HepG2 (cell line): ENCODE measurements around the gene AK6. TPM values are rescaled to one million over a fixed set of nuclear protein-coding genes. Genes with fewer than 3 reads are reported as not detected.

Experiments used
- ATAC-seq: fragments of 200-7000 bp; cut with Tn5 transposase; 3 replicates; pipeline ENCODE4 v1.9.1; 2020; ENCODE audit warnings: mild to moderate bottlenecking, moderate library complexity
- BruUV-seq: library from RNA; stranded (reverse); fragments of 400-500 nt; replicated peaks from 2 replicates; lab custom pipeline; 2021; lab: Mats Ljungman, UMichigan
- CTCF ChIA-PET: fragments of 300-600 bp; formaldehyde crosslinking; extraction: SDS; loops from one replicate; lab custom pipeline; 2021; ENCODE audit warnings: low total read pairs, inconsistent platforms, low intra/inter-chr PET ratio; lab: Yijun Ruan, JAX
- POLR2A ChIA-PET: fragments of 350-600 bp; sonication (Branson Sonifier 250); formaldehyde crosslinking; loops from one replicate; lab custom pipeline; 2020; ENCODE audit warnings: antibody characterized with exemption, inconsistent platforms; lab: Yijun Ruan, JAX
- DNase-seq: peaks from one replicate; pipeline ENCODE4 v3.0.0-alpha.2; 2015; ENCODE audit warnings: low spot score
- FAIRE-seq: peaks from 3 replicates; lab custom pipeline; 2011; peaks lifted over from hg19 to GRCh38; lab: Jason Lieb, UNC
- H2AFZ ChIP-seq: one replicate; pipeline ENCODE4 v1.6.1; 2011; ENCODE audit warnings: low read length, inconsistent platforms
- H3K27ac ChIP-seq: fragments of 300-600 bp; 3 replicates; pipeline ENCODE4 v1.8.0; 2011; ENCODE audit warnings: mixed run types, mild to moderate bottlenecking, mixed read lengths, low read length, inconsistent platforms; ENCODE audit not compliant: insufficient read depth; ENCODE audit errors: extremely low read length
- H3K27me3 ChIP-seq, 2 experiments: fragments of 200-600 bp in 1 of 2; 2 replicates in 1 of 2; 3 replicates in 1 of 2; pipeline versions ENCODE4 v1.6.0 to v1.8.0; 2011; ENCODE audit warnings: low read length in 2 of 2, mild to moderate bottlenecking in 2 of 2, moderate library complexity in 2 of 2, inconsistent platforms in 1 of 2; ENCODE audit not compliant: insufficient read depth in 2 of 2, control insufficient read depth in 1 of 2
- H3K36me3 ChIP-seq, 2 experiments: fragments of 200-600 bp in 1 of 2; replicated peaks in 1 of 2; 2 replicates in 1 of 2; 3 replicates in 1 of 2; pipeline versions ENCODE4 v1.5.1 to v1.8.0; 2011; ENCODE audit warnings: low read length in 2 of 2, inconsistent platforms in 1 of 2; ENCODE audit not compliant: insufficient read depth in 2 of 2, control insufficient read depth in 1 of 2
- H3K4me1 ChIP-seq: 2 replicates; pipeline ENCODE4 v1.5.1; 2012; ENCODE audit warnings: low read length, inconsistent platforms; ENCODE audit not compliant: insufficient read depth
- H3K4me2 ChIP-seq: 2 replicates; pipeline ENCODE4 v1.6.0; 2011; ENCODE audit warnings: low read depth, low read length, inconsistent platforms
- H3K4me3 ChIP-seq, 3 experiments: fragments of 200-600 bp in 1 of 3; sonication (generic), shearing (Covaris generic) in 1 of 3; replicated peaks in 1 of 3; 2 replicates each; pipeline ENCODE4 v1.5.1; 2011 to 2016; ENCODE audit warnings: low read length in 3 of 3, inconsistent platforms in 2 of 3, low read depth in 2 of 3, mild to moderate bottlenecking in 2 of 3, control low read depth in 1 of 3, mixed read lengths in 1 of 3; ENCODE audit not compliant: insufficient read depth in 1 of 3
- H3K79me2 ChIP-seq: one replicate; pipeline ENCODE4 v1.6.1; 2011; ENCODE audit warnings: low read length, inconsistent platforms; ENCODE audit not compliant: insufficient read depth
- H3K9ac ChIP-seq: 2 replicates; pipeline ENCODE4 v1.6.0; 2011; ENCODE audit warnings: mild to moderate bottlenecking, low read depth, low read length, inconsistent platforms; ENCODE audit not compliant: insufficient read depth
- H3K9me3 ChIP-seq: 2 replicates; pipeline ENCODE4 v1.5.1; 2012; ENCODE audit warnings: mild to moderate bottlenecking, low read length
- H4K20me1 ChIP-seq: 2 replicates; pipeline ENCODE4 v1.6.0; 2011; ENCODE audit warnings: inconsistent platforms, mild to moderate bottlenecking, low read length, moderate library complexity; ENCODE audit not compliant: insufficient read depth
- CEBPG ChIP-seq: IDR thresholded peaks from 2 replicates; pipeline ENCODE4 v1.6.1; 2016
- CENPX ChIP-seq: sonication (generic); formaldehyde crosslinking; IDR thresholded peaks from 2 replicates; pipeline ENCODE4 v1.9.0; 2021; ENCODE audit warnings: mild to moderate bottlenecking, missing genetic modification reagents, moderate library complexity
- ELF4 ChIP-seq: sonication (generic); formaldehyde crosslinking; IDR thresholded peaks from 2 replicates; pipeline ENCODE4 v1.5.0; 2020; ENCODE audit warnings: missing genetic modification reagents, mild to moderate bottlenecking, moderate library complexity, borderline replicate concordance
- HNRNPUL1 ChIP-seq: fragments of 200-400 bp; formaldehyde crosslinking; IDR thresholded peaks from 2 replicates; pipeline ENCODE4 v1.6.1; 2017; ENCODE audit warnings: low read depth, mild to moderate bottlenecking, low read length, moderate library complexity
- NAIF1 ChIP-seq: sonication (generic); formaldehyde crosslinking; IDR thresholded peaks from 2 replicates; pipeline ENCODE4 v1.5.0; 2020; ENCODE audit warnings: mild to moderate bottlenecking, missing genetic modification reagents, borderline replicate concordance
- NFIB ChIP-seq: sonication (generic); formaldehyde crosslinking; IDR thresholded peaks from 2 replicates; pipeline ENCODE4 v1.9.0; 2021; ENCODE audit warnings: missing genetic modification reagents, mild to moderate bottlenecking, borderline replicate concordance
- NFRKB ChIP-seq: fragments of 450-650 bp; IDR thresholded peaks from 2 replicates; pipeline ENCODE4 v1.6.1; 2017
- PHF8 ChIP-seq: sonication (generic); formaldehyde crosslinking; IDR thresholded peaks from 2 replicates; pipeline ENCODE4 v1.5.0; 2020; ENCODE audit warnings: missing genetic modification reagents
- PREB ChIP-seq: sonication (generic); formaldehyde crosslinking; IDR thresholded peaks from 2 replicates; pipeline ENCODE4 v1.4.0; 2020; ENCODE audit warnings: missing genetic modification reagents
- RFX5 ChIP-seq: IDR thresholded peaks from 2 replicates; pipeline ENCODE4 v1.6.1; 2011; ENCODE audit warnings: low read depth, low read length, improper control_type of control experiment
- SRSF4 ChIP-seq: fragments of 200-400 bp; formaldehyde crosslinking; IDR thresholded peaks from one replicate; pipeline ENCODE4 v1.6.1; 2018; ENCODE audit warnings: mild to moderate bottlenecking, low read depth, low read length, moderate library complexity; ENCODE audit not compliant: poor library complexity, severe bottlenecking
- ZBTB37 ChIP-seq: sonication (generic); formaldehyde crosslinking; IDR thresholded peaks from 2 replicates; pipeline ENCODE4 v1.4.0; 2020; ENCODE audit warnings: mild to moderate bottlenecking, missing genetic modification reagents
- ZKSCAN8 ChIP-seq: IDR thresholded peaks from 2 replicates; pipeline ENCODE4 v1.6.1; 2016; ENCODE audit warnings: borderline replicate concordance, missing genetic modification reagents, missing compliant biosample characterization
- ZUFSP ChIP-seq: sonication (generic); formaldehyde crosslinking; IDR thresholded peaks from 2 replicates; pipeline ENCODE4 v1.9.0; 2021; ENCODE audit warnings: missing genetic modification reagents, mild to moderate bottlenecking, borderline replicate concordance
- WGBS: methylation state at CpG from one replicate; pipeline ENCODE4 v1.1.6; 2017; ENCODE audit warnings: low lambda C conversion rate; 5-methylcytosine and 5-hydroxymethylcytosine counted together
- in situ Hi-C: cut with HindIII; loops from 2 replicates; pipeline ENCODE4 v1.10.0; 2017; ENCODE audit warnings: low pct_unique_long_range_greater_than_20kb; ENCODE audit not compliant: extremely low pct_ligation_motif_present
- intact Hi-C: fragments of 100-400 bp; cut with micrococcal nuclease; formaldehyde crosslinking; loops from one replicate; pipeline ENCODE4 v1.10.0; 2022; ENCODE audit not compliant: unreplicated experiment
- polyA plus RNA-seq, 8 experiments: library from polyadenylated mRNA; depleted of rRNA in 3 of 8; stranded (reverse) in 7 of 8; unstranded in 1 of 8; fragments of >200 nt; fragmentation: Illumina TruSeq in 4 of 8; extraction: Trizol in 4 of 8; gene quantifications; 2 replicates each; pipeline versions ENCODE4 v1.2.1 to v1.2.3, GENCODE V29; 2011 to 2016; ENCODE audit warnings: low read depth in 4 of 8, missing spikeins in 1 of 8, mixed read lengths in 1 of 8; ENCODE audit not compliant: insufficient read depth in 1 of 8
- total RNA-seq, 5 experiments: library from RNA; depleted of rRNA; stranded (reverse); fragments of >200 nt; fragmentation: Illumina TruSeq; extraction: Trizol; gene quantifications; 2 replicates each; pipeline ENCODE4 v1.2.3, GENCODE V29; 2016; ENCODE audit warnings: low read depth in 1 of 5

The AK6 gene
- total and polyA plus RNA-seq, 2 of the 13 experiments (the other 11 are each of a cell fraction or from before 2014, with no cell fraction given), result 31.1 to 77.2 TPM

- TF ChIP-seq ZKSCAN8 (CRISPR knock-in tag), result no peak
- no peak for TF ChIP-seq RFX5
- TF ChIP-seq ZUFSP (CRISPR knock-in tag), result no peak
- TF ChIP-seq CENPX (CRISPR knock-in tag), result no peak
Observed at GRCh38 chr5:69374911-69375446, 5.7 kb upstream of the AK6 start (continued).

- H4K20me1 ChIP-seq, result peaks cover 4% of the 10 kb centered on the region; the same call in 1 of the 2 replicates
- H3K4me1 ChIP-seq, result peaks cover 25% of the 10 kb centered on the region
- peak overlapping the region; percentile 81 for H3K4me2 ChIP-seq
- 98% methylated on average over 5 of the region's 5 CpGs for WGBS
- ChIA-PET CTCF (no interaction called here), POLR2A (interaction anchor here (1.0 to 1.9 kb wide), 2 partner anchors 40 to 279 kb away, joined by 3 to 5 read pairs; partner anchors contain the start of gene CCDC125)
- H3K4me3 ChIP-seq, result no peak overlapping the region; a peak in 1 of 6 replicates
- no peak for FAIRE-seq
- H3K27me3 ChIP-seq, result no peaks in the 10 kb centered on the region; a peak in 1 of 5 replicates
- H3K79me2 ChIP-seq, result peaks cover 42% of the 10 kb centered on the region
- in situ Hi-C loops, result no loop called here
- H2AFZ ChIP-seq, result no peak overlapping the region
- no peak overlapping the region for H3K9ac ChIP-seq
- intact Hi-C loops, result no loop called here
- H3K27ac ChIP-seq, result no peak overlapping the region
- ATAC-seq, result no peak
- no peaks in the 10 kb centered on the region for H3K9me3 ChIP-seq
- peaks cover 5 to 17% of the 10 kb centered on the region in 2 experiments for H3K36me3 ChIP-seq
- TF ChIP-seq NFIB, result no peak
- TF ChIP-seq NFRKB, result no peak
- no peak for TF ChIP-seq ZBTB37 (CRISPR knock-in tag)
- no peak for TF ChIP-seq SRSF4
- TF ChIP-seq PHF8 (CRISPR knock-in tag), result no peak
- no peak for TF ChIP-seq CEBPG (CRISPR knock-in tag)
- no peak for TF ChIP-seq ELF4
- no peak for TF ChIP-seq PREB (CRISPR knock-in tag)
- no peak for TF ChIP-seq HNRNPUL1
- no peak for TF ChIP-seq NAIF1 (CRISPR knock-in tag)
- BruUV-seq, result no TSS peak
- DNase-seq, result no peak
Observed at GRCh38 chr5:69372394-69372793, 3.1 kb upstream of the AK6 start.
